CD4-positive, alpha-beta T cell treated with Interleukin-4 for 1 hour (primary cell): ENCODE measurements around the gene WRNIP1.

Experiments
- DNase-seq, 2 donors: peaks; one replicate each; pipeline ENCODE4 v3.0.0-alpha.2; 2020 to 2022

The WRNIP1 gene

GRCh38 chr6:2810092-2810671 is 45.0 kb downstream of the WRNIP1 start:
- no peak for DNase-seq

GRCh38 chr6:2812695-2813094 is 47.5 kb downstream of the WRNIP1 start:
- DNase-seq: no peak

GRCh38 chr6:2816158-2816557 is 51.0 kb downstream of the WRNIP1 start:
- DNase-seq: no peak

- no peak for DNase-seq
Observed at GRCh38 chr6:2817903-2818443, 52.8 kb downstream of the WRNIP1 start.

GRCh38 chr6:2818593-2818992 is 53.4 kb downstream of the WRNIP1 start:
- no peak for DNase-seq

GRCh38 chr6:2819115-2819514 is 53.9 kb downstream of the WRNIP1 start:
- DNase-seq: no peak

GRCh38 chr6:2819978-2820377 is 54.8 kb downstream of the WRNIP1 start:
- DNase-seq: no peak

- no peak for DNase-seq
Observed at GRCh38 chr6:2820415-2820814, 55.2 kb downstream of the WRNIP1 start.

GRCh38 chr6:2821554-2821953 is 56.4 kb downstream of the WRNIP1 start:
- no peak for DNase-seq

- DNase-seq: no peak
Observed at GRCh38 chr6:2823104-2823850, 58.1 kb downstream of the WRNIP1 start.

GRCh38 chr6:2826131-2826530 is 60.9 kb downstream of the WRNIP1 start:
- no peak for DNase-seq

GRCh38 chr6:2827142-2827541 is 61.9 kb downstream of the WRNIP1 start:
- DNase-seq: no peak

GRCh38 chr6:2828629-2829028 is 63.4 kb downstream of the WRNIP1 start:
- DNase-seq: no peak

GRCh38 chr6:2829253-2829652 is 64.1 kb downstream of the WRNIP1 start:
- no peak for DNase-seq

- DNase-seq: no peak
Observed at GRCh38 chr6:2830183-2830582, 65.0 kb downstream of the WRNIP1 start.

- DNase-seq: no peak
Observed at GRCh38 chr6:2831392-2831791, 66.2 kb downstream of the WRNIP1 start.

- DNase-seq: no peak
Observed at GRCh38 chr6:2834262-2834661, 69.1 kb downstream of the WRNIP1 start.
